SKM-1 treated with dmso at 0.1 percent for 144 hours (cell line): ENCODE measurements around the gene NME4.

ENCODE experiments used
- DNase-seq: peaks from one replicate; lab custom pipeline; 2025; ENCODE audit not compliant: unreplicated experiment; lab: John Stamatoyannopoulos, UW

Gene NME4

GRCh38 chr16:425082-425718 is 28.2 kb downstream of the NME4 start, which contains the start of gene RAB11FIP3:
Gene RAB11FIP3 (plus strand): TSS chr16:425649. CDS start chr16:426007, 358 bp downstream.
- peak; percentile 75 for DNase-seq

- no peak for DNase-seq
Measured at GRCh38 chr16:425740-426114, 28.7 kb downstream of the NME4 start.

GRCh38 chr16:426115-426905 is 29.3 kb downstream of the NME4 start:
- no peak for DNase-seq

GRCh38 chr16:426906-427249 is 29.9 kb downstream of the NME4 start:
- DNase-seq, result no peak

- no peak for DNase-seq
Measured at GRCh38 chr16:427250-427649, 30.3 kb downstream of the NME4 start.

GRCh38 chr16:430904-431303 is 33.9 kb downstream of the NME4 start:
- DNase-seq, result no peak

GRCh38 chr16:440627-441026 is 43.6 kb downstream of the NME4 start:
- no peak for DNase-seq

GRCh38 chr16:441447-441846 is 44.4 kb downstream of the NME4 start:
- no peak for DNase-seq

- DNase-seq, result no peak
Measured at GRCh38 chr16:442976-443375, 46.0 kb downstream of the NME4 start.

- no peak for DNase-seq
Measured at GRCh38 chr16:444027-444426, 47.0 kb downstream of the NME4 start.

- DNase-seq, result no peak
Measured at GRCh38 chr16:445566-445965, 48.6 kb downstream of the NME4 start.
